Measurements from ENCODE around the gene KLK2.
"Not testable (repeated sequence)": the region's sequence is repeated elsewhere in the genome, so short reads cannot be mapped to it uniquely, and the experiment has no call there.

KLK2 gene

GRCh38 chr19:50896089-50896590 lies 22.9 kb downstream of the KLK2 start:
- not testable (repeated sequence) for DNase-seq

- DNase-seq: no peak
Observed at GRCh38 chr19:50896591-50897190, 23.5 kb downstream of the KLK2 start.

GRCh38 chr19:50897191-50897607 lies 24.0 kb downstream of the KLK2 start:
- no peak for DNase-seq

GRCh38 chr19:50897612-50898011 lies 24.4 kb downstream of the KLK2 start:
- no peak for DNase-seq

GRCh38 chr19:50898018-50898417 lies 24.8 kb downstream of the KLK2 start:
- DNase-seq: no peak

GRCh38 chr19:50899569-50899968 lies 26.3 kb downstream of the KLK2 start:
- DNase-seq: no peak

- no peak for DNase-seq
Observed at GRCh38 chr19:50902640-50903039, 29.4 kb downstream of the KLK2 start.

- DNase-seq: peak; percentile 23
Observed at GRCh38 chr19:50906217-50906616, 33.0 kb downstream of the KLK2 start.

- DNase-seq: no peak
Observed at GRCh38 chr19:50908336-50908735, 35.1 kb downstream of the KLK2 start.

- peak; percentile 14 for DNase-seq
Observed at GRCh38 chr19:50909240-50910070, 36.2 kb downstream of the KLK2 start.

GRCh38 chr19:50910722-50911121 lies 37.5 kb downstream of the KLK2 start:
- no peak for DNase-seq

- no peak for DNase-seq
Observed at GRCh38 chr19:50911206-50912101, 38.2 kb downstream of the KLK2 start, which contains the start of gene KLK4. Gene KLK4, minus strand, starts transcription at chr19:50911395. Its CDS starts 657 bp downstream, at chr19:50910738.

- no peak for DNase-seq
Observed at GRCh38 chr19:50912102-50912599, 38.9 kb downstream of the KLK2 start.

- no peak for DNase-seq
Observed at GRCh38 chr19:50912727-50913716, 39.8 kb downstream of the KLK2 start.

GRCh38 chr19:50916069-50916468 lies 42.8 kb downstream of the KLK2 start:
- no peak for DNase-seq

GRCh38 chr19:50921426-50922316 lies 48.4 kb downstream of the KLK2 start:
- no peak for DNase-seq

GRCh38 chr19:50922317-50922853 lies 49.1 kb downstream of the KLK2 start:
- peak; percentile 76 for DNase-seq

- DNase-seq: no peak
Observed at GRCh38 chr19:50924586-50924985, 51.3 kb downstream of the KLK2 start.

GRCh38 chr19:50925734-50926133 lies 52.5 kb downstream of the KLK2 start:
- DNase-seq: no peak

- no peak for DNase-seq
Observed at GRCh38 chr19:50926144-50926543, 52.9 kb downstream of the KLK2 start.

Measured in CD4-positive, alpha-beta T cell treated with Interleukin-6 for 4 hours (primary cell).